GM18951 (cell line): ENCODE data around the gene TTC6.

Experiments
- POLR2A ChIP-seq: IDR thresholded peaks from 4 replicates; pipeline ENCODE4 v1.6.1; 2011; ENCODE audit warnings: mild to moderate bottlenecking; ENCODE audit not compliant: insufficient read length, insufficient read depth; ENCODE audit errors: extremely low read depth
- in situ Hi-C: fragments of 300-500 bp; cut with MboI; formaldehyde crosslinking; loops from one replicate; pipeline ENCODE4 v1.12.0; 2022; ENCODE audit warnings: low sequenced_read_pairs, mixed read lengths, inconsistent platforms; ENCODE audit not compliant: unreplicated experiment

Gene TTC6

GRCh38 chr14:37573356-37573755 lies 22.1 kb upstream of the TTC6 start:
- in situ Hi-C loops: no loop called here
- no peak for TF ChIP-seq POLR2A

- in situ Hi-C loops: no loop called here
- TF ChIP-seq POLR2A: no peak
Observed at GRCh38 chr14:37579274-37579673, 16.2 kb upstream of the TTC6 start.

DNA sequence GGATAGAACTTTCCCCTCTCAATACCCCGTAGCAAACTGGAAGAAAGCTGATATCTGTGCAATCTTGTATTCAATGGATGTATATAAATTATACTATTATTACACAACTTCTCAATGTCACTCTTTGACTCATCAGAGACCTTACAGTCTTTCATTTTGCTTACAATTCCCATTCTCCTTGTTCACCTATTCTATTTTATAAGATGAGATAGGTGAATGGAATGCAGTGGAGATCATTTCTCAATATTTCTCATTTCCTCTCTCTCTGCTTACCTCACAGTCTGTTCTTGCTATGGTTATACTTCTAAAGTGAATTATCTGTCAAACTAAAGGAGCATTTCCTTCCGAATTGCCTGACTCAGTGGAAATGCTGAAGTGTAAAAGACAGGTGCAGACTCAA lies 15.3 kb upstream of the TTC6 start:
- TF ChIP-seq POLR2A: no peak
- in situ Hi-C loops: no loop called here

DNA sequence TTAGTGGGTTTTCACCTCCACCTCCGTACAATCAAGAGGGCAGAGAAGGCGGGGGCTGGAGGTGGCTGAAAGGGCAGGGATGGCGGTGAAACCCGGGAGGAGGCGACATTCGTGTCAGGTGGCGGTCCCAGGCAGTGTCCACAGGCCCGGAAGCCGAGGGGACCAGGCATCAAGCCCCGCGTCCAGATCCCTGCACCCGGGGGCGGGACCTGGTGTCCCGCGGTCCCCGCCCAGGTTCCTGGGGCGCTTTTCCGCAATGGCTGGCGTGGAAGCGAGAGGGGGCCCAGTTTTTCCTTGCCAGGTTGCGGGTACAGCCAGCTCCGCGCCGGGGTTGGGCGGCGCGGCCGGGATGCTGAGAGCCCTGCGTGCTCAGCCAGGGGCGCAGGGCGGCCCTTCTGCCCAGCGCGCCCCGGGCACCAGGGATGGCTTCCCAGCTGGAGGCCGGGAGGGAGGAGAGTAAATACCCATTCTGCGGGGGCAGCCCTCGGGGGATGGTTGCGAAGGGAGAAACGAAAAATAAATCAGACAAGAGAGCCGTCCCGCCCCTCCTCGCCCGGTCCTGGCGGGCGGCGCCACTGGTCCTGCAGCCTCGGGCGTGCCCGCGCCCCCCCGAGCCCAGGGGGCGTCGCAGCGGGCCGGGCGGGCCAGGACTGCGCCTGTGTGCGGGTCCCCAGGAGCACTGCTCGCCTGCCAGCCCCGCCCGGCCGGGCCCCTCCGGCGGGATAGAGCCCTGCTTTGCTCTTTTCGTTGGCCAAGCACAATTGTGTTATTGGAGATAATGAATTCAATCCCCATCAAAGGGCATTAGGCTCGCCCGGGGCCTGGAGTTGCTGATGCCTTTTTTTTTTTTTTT lies 11.8 kb upstream of the TTC6 start:
- in situ Hi-C loops: no loop called here
- no peak for TF ChIP-seq POLR2A

DNA sequence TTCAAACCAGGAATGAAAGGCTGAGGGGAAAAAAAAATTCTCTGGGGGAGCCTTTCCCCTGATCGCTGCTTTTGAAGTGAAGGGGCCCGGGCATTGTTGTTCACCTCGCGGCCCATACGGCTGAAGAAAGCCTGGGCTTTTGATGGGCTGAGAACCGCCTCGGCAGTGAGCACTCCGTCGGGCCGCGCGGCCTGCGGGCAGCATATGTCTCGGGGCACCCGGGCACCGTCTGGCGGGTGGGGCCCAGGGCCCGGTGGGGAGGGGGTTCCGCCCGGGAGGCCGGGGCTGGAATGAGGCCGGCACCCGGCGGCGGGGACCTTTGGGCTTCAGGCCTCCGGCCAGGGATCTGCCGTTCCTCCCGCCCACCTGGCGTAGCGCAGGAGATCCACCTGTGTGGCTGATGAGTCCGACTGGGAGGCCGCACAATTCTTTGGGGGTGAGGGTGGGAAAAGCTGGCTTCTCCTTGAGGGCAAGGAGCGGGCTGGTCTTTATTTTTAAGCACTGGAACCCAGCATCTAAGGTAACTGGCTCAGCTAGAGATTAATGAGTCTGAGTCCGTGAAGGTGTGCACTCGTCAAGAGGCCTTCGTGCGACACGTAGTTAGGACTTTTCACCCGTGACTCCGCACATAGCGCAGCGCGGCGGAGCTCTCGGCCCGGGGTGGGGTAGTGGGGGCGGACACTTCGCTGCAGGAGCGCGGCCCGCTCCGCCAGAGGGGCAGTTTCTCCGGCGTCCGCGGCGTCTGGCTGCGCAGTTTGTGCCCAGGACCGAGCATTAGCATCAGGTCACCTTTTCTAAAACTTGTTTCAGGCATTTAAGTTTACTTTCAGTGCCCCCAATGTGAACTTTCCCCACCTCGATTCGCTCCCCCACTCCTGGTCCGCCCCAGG lies 11.0 kb upstream of the TTC6 start:
- TF ChIP-seq POLR2A: no peak

DNA sequence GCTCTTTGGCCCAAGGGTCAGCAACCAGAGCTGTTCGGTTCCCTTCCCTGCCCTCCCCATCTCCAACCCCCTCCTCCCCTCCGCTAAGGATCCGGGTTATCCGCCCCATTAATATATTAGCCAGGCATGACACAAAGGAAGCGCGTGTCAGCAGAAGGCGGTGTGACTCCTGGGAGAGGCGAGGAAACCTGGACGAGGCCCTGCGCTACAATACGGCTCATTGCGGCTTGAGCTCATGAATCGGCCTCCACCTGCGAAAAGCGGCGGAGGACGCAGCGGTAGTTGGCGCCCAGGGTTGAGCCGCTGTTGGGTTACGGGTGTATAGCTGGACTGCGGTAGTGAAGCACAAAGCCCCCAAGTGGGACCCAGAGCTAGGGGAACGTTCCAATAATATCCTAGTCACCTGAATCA lies 10.3 kb upstream of the TTC6 start:
- in situ Hi-C loops: no loop called here
- TF ChIP-seq POLR2A: no peak

More for the DNA sequence above, 11.0 kb upstream of the TTC6 start:
- in situ Hi-C loops: no loop called here

DNA sequence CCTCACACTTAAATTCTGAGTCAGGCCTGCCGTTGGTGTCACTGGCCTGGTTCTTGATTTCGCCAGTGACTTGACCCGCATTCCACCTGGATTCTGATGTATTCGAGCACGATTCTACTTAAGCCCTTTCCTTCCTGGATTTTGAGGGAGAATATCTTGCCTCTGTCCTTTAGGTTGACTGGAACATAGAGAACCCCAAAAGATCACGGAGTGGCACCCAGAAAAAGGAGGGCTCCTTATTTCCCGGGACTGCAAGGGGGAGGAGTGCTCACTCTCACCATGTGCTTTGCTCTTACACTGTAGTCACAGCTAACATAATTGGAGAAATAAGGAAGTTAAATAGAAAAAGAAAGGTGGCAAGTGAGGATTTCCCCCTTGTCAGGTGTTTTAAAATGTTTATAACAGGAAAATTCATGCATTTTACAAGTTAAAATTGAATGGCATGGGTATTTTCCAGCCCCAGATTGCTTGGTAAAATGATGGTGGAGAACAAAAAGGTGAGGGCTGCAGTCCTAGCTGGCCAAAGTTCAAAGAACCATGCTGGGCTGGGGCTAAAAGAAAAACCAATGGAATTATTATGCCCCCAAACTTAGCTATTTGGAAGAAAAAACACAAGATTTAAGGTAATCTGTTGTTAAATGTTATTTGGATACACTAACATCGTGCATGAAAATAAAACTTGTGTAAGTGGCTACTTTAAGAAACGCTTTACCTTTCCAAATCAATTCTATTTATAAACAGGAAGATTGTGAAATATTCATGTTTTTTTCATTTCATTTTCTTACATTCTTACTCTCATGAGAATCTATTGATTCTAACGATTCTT lies 9.2 kb upstream of the TTC6 start:
- TF ChIP-seq POLR2A: no peak
- in situ Hi-C loops: no loop called here

- in situ Hi-C loops: no loop called here
Observed at GRCh38 chr14:37586797-37587130, 8.7 kb upstream of the TTC6 start.

GRCh38 chr14:37587131-37587803 lies 8.2 kb upstream of the TTC6 start:
- no peak for TF ChIP-seq POLR2A
- in situ Hi-C loops: no loop called here

More at GRCh38 chr14:37586797-37587130, 8.7 kb upstream of the TTC6 start:
- no peak for TF ChIP-seq POLR2A

GRCh38 chr14:37587881-37588666 lies 7.4 kb upstream of the TTC6 start:
- TF ChIP-seq POLR2A: no peak

GRCh38 chr14:37588667-37588955 lies 6.8 kb upstream of the TTC6 start:
- TF ChIP-seq POLR2A: no peak
- in situ Hi-C loops: no loop called here

More at GRCh38 chr14:37587881-37588666, 7.4 kb upstream of the TTC6 start:
- in situ Hi-C loops: no loop called here
